Uterus (tissue), 2 donors: ENCODE results near the gene CYFIP1.

Source experiments
- CTCF ChIP-seq, 4 experiments: fragments of 200-600 bp in 2 of 4; fragments of 450-650 bp in 2 of 4; sonication (generic) in 2 of 4; IDR thresholded peaks; one replicate each; pipeline ENCODE4 v1.5.1; 2016 to 2019; ENCODE audit warnings: antibody characterized with exemption in 4 of 4, mild to moderate bottlenecking in 2 of 4, moderate library complexity in 1 of 4
- POLR2A ChIP-seq, 2 donors: fragments of 450-650 bp; IDR thresholded peaks; one replicate each; pipeline ENCODE4 v1.6.1; 2016; ENCODE audit warnings: antibody characterized with exemption in 2 of 2, mild to moderate bottlenecking in 1 of 2, moderate library complexity in 1 of 2

DNA sequence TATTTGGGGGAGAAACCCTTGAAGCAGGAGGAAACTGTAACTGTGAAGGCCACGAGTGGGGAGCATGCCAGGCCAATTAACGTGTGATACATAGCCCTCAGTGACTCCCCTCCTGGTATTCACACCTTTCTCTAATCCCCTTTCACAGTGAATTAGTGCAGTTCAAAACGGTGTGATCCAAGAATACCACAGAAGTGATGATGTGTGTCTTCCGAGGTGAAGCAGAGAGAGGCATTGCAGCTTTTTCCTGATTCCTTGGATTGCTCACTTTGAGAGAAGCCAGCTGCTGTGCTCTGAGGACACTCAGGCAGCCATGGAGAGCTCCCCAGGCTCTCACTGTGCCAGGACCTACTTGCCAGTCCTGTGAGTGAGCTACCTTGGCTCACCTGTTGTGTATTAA lies 124.4 kb downstream of the CYFIP1 start:
- TF ChIP-seq POLR2A (IDR thresholded peaks at IDR 0.05) (no peak), CTCF (IDR thresholded peaks at IDR 0.05) (no peak)
